Neural progenitor cell (in vitro differentiated cells): ENCODE results near the gene DOHH.

Experiments used
- CTCF ChIP-seq: fragments of 200-600 bp; sonication (generic); IDR thresholded peaks from 2 replicates; pipeline ENCODE4 v1.5.1; 2017; ENCODE audit warnings: antibody characterized with exemption, mild to moderate bottlenecking
- EZH2phosphoT487 ChIP-seq: fragments of 200-600 bp; sonication (generic); IDR thresholded peaks from 2 replicates; pipeline ENCODE4 v1.6.1; 2017; ENCODE audit warnings: antibody characterized with exemption

DNA sequence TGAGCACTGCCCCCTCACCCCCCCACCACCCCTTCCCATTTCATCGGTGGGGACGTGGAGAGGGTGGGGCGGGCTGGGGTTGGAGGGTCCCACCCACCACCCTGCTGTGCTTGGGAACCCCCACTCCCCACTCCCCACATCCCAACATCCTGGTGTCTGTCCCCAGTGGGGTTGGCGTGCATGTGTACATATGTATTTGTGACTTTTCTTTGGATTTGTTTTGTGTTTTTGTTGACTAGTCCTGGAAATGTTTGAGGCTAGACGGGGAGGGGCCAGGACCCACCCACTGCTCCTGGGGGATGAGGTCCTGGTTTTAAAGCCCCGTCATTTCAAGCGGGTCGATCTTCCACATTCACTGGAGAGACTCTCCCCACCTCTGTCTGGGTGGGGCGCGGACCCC, 35.5 kb upstream of the DOHH start:
- TF ChIP-seq CTCF (no peak), EZH2phosphoT487 (no peak)
